ENCODE measurements around the gene KCNQ4.

The KCNQ4 gene

GRCh38 chr1:40808909-40809308 is 25.3 kb downstream of the KCNQ4 start:
- H3K4me2 ChIP-seq (ENCODE audit: insufficient read depth, low read length) = no peak overlapping the region
- ATAC-seq (ENCODE audit: insufficient read depth, low read depth) = no peak
- no peaks in the 10 kb centered on the region; the same call in 1 of the 2 replicates for H4K20me1 ChIP-seq (ENCODE audit: insufficient read depth, low read length)
- no peak overlapping the region for H3K27ac ChIP-seq (ENCODE audit: low read length)
- H3K27me3 ChIP-seq (ENCODE audit: insufficient read depth, low read length, poor library complexity) = no peaks in the 10 kb centered on the region
- no peak overlapping the region for H2AFZ ChIP-seq (ENCODE audit: low read depth, low read length)
- TF ChIP-seq EZH2 (IDR thresholded peaks at IDR 0.05; ENCODE audit: borderline replicate concordance, low read depth, low read length, severe bottlenecking) (no peak), CTCF (IDR thresholded peaks at IDR 0.05; ENCODE audit: borderline replicate concordance, extremely low read depth, low read length, poor library complexity, severe bottlenecking) (no peak)
- H3K4me3 ChIP-seq (ENCODE audit: low read depth in 1 of 2, low read length in 2 of 2) = no peak overlapping the region
- no peaks in the 10 kb centered on the region for H3K36me3 ChIP-seq (ENCODE audit: insufficient read depth, low read length)
- DNase-seq = no peak
- H3K9me3 ChIP-seq (ENCODE audit: insufficient read depth, low read length, severe bottlenecking) = no peaks in the 10 kb centered on the region
- no peaks in the 10 kb centered on the region for H3K79me2 ChIP-seq (ENCODE audit: insufficient read depth, low read length)
- no peak overlapping the region for H3K9ac ChIP-seq (ENCODE audit: low read depth, low read length)
- H3K4me1 ChIP-seq (ENCODE audit: insufficient read depth, low read length) = no peaks in the 10 kb centered on the region

- no peak overlapping the region for H3K4me2 ChIP-seq (ENCODE audit: insufficient read depth, low read length)
- no peak overlapping the region for H3K27ac ChIP-seq (ENCODE audit: low read length)
- ATAC-seq (ENCODE audit: insufficient read depth, low read depth) (no peak), DNase-seq (no peak)
- no peak overlapping the region for H2AFZ ChIP-seq (ENCODE audit: low read depth, low read length)
- H3K36me3 ChIP-seq (ENCODE audit: insufficient read depth, low read length) = no peaks in the 10 kb centered on the region
- H3K9me3 ChIP-seq (ENCODE audit: insufficient read depth, low read length, severe bottlenecking) = no peaks in the 10 kb centered on the region
- no peaks in the 10 kb centered on the region for H3K27me3 ChIP-seq (ENCODE audit: insufficient read depth, low read length, poor library complexity)
- TF ChIP-seq CTCF (IDR thresholded peaks at IDR 0.05; ENCODE audit: borderline replicate concordance, extremely low read depth, low read length, poor library complexity, severe bottlenecking) (no peak), EZH2 (IDR thresholded peaks at IDR 0.05; ENCODE audit: borderline replicate concordance, low read depth, low read length, severe bottlenecking) (no peak)
- no peak overlapping the region for H3K4me3 ChIP-seq (ENCODE audit: low read depth in 1 of 2, low read length in 2 of 2)
- no peaks in the 10 kb centered on the region; the same call in 1 of the 2 replicates for H4K20me1 ChIP-seq (ENCODE audit: insufficient read depth, low read length)
- no peaks in the 10 kb centered on the region for H3K4me1 ChIP-seq (ENCODE audit: insufficient read depth, low read length)
- no peaks in the 10 kb centered on the region for H3K79me2 ChIP-seq (ENCODE audit: insufficient read depth, low read length)
- H3K9ac ChIP-seq (ENCODE audit: low read depth, low read length) = no peak overlapping the region
These were observed 27.3 kb downstream of the KCNQ4 start for GRCh38 chr1:40810927-40811326.

GRCh38 chr1:40815420-40815819 is 31.8 kb downstream of the KCNQ4 start:
- Histone ChIP-seq H3K4me2 (ENCODE audit: insufficient read depth, low read length) (no peak overlapping the region), H3K27me3 (ENCODE audit: insufficient read depth, low read length, poor library complexity) (no peaks in the 10 kb centered on the region), H3K9ac (ENCODE audit: low read depth, low read length) (no peak overlapping the region), H3K9me3 (ENCODE audit: insufficient read depth, low read length, severe bottlenecking) (no peaks in the 10 kb centered on the region), H3K36me3 (ENCODE audit: insufficient read depth, low read length) (no peaks in the 10 kb centered on the region), H3K4me3 (ENCODE audit: low read depth in 1 of 2, low read length in 2 of 2) (no peak overlapping the region), H4K20me1 (ENCODE audit: insufficient read depth, low read length) (no peaks in the 10 kb centered on the region; the same call in 1 of the 2 replicates), H3K4me1 (ENCODE audit: insufficient read depth, low read length) (no peaks in the 10 kb centered on the region), H2AFZ (ENCODE audit: low read depth, low read length) (no peak overlapping the region), H3K79me2 (ENCODE audit: insufficient read depth, low read length) (no peaks in the 10 kb centered on the region), H3K27ac (ENCODE audit: low read length) (no peak overlapping the region)
- no peak for ATAC-seq (ENCODE audit: insufficient read depth, low read depth)
- no peak for DNase-seq
- TF ChIP-seq CTCF (IDR thresholded peaks at IDR 0.05; ENCODE audit: borderline replicate concordance, extremely low read depth, low read length, poor library complexity, severe bottlenecking) (no peak), EZH2 (IDR thresholded peaks at IDR 0.05; ENCODE audit: borderline replicate concordance, low read depth, low read length, severe bottlenecking) (no peak)

- H3K9me3 ChIP-seq (ENCODE audit: insufficient read depth, low read length, severe bottlenecking) = no peaks in the 10 kb centered on the region
- H3K27ac ChIP-seq (ENCODE audit: low read length) = no peak overlapping the region
- H3K4me3 ChIP-seq (ENCODE audit: low read depth in 1 of 2, low read length in 2 of 2) = no peak overlapping the region
- no peaks in the 10 kb centered on the region for H3K4me1 ChIP-seq (ENCODE audit: insufficient read depth, low read length)
- no peaks in the 10 kb centered on the region for H3K36me3 ChIP-seq (ENCODE audit: insufficient read depth, low read length)
- no peaks in the 10 kb centered on the region for H3K79me2 ChIP-seq (ENCODE audit: insufficient read depth, low read length)
- H3K4me2 ChIP-seq (ENCODE audit: insufficient read depth, low read length) = no peak overlapping the region
- H3K27me3 ChIP-seq (ENCODE audit: insufficient read depth, low read length, poor library complexity) = no peaks in the 10 kb centered on the region
- no peak overlapping the region for H2AFZ ChIP-seq (ENCODE audit: low read depth, low read length)
- no peak for TF ChIP-seq EZH2 (IDR thresholded peaks at IDR 0.05; ENCODE audit: borderline replicate concordance, low read depth, low read length, severe bottlenecking)
- no peak overlapping the region for H3K9ac ChIP-seq (ENCODE audit: low read depth, low read length)
- ATAC-seq (ENCODE audit: insufficient read depth, low read depth) (no peak), DNase-seq (no peak)
- no peaks in the 10 kb centered on the region for H4K20me1 ChIP-seq (ENCODE audit: insufficient read depth, low read length)
These were observed 34.2 kb downstream of the KCNQ4 start for GRCh38 chr1:40817791-40818263.

All from DND-41 (cell line).